NCI-H2196 treated with DMSO at 0.1 percent for 48 hours (cell line): ENCODE results near the gene LUM.
"Not testable (repeated sequence)": the region's sequence is repeated elsewhere in the genome, so short reads cannot be mapped to it uniquely, and the experiment has no call there.

Source experiments
- DNase-seq: peaks from one replicate; lab custom pipeline; 2025; ENCODE audit not compliant: unreplicated experiment; lab: John Stamatoyannopoulos, UW

Gene LUM

DNA sequence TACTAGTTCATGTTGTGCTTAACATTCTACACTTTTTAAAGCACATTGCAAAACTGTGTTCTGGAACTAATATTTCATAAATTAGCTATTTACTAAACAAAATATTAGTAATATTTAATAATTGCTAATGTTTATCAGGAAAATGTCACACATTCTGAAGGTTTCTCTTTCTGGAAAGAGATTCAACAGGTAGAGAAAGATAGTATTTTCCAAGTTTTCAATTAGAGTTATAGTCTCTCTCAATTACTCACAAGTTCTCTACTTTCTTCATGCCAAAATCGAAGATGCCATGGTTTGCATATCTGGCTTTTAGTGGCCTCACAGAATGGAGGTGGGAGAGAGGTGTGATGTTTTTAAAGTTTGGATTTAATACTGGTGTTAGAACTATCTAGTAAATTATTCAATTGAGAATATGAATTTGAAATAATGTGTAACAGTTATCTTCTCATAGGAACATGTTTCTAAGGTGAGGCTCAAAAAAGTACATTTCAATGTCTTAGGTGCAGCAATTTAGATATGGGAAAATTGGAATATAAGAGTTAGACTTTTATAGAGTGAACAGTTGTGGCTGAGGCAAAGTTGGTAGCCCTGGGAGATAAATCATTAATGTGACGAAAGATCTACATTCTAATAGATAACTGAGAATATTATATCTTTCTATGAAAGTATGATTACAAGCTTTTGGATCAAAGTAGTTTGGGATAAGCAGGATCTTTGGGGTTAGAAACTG is 1.5 kb downstream of the LUM start:
- no peak for DNase-seq

DNA sequence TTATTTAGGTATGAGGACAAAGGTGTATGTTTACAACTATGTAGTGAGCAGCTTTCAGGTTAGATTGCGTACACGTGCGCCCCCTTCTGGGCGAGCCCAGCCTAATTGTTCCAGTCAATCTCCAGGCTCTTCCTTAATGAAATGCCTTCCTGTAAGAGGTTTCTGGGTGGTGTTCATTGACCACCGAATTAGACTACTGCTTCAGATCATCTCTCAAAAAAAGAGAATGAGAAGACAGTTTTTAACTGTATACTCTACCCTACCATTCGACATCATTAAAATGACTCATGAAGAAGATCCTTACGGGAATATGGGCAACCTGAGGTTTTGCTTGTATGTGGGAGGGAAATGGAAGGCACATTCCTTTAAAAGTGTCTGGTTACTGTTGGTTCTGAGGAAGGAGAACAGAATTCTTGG is 2.1 kb downstream of the LUM start:
- DNase-seq = no peak

DNA sequence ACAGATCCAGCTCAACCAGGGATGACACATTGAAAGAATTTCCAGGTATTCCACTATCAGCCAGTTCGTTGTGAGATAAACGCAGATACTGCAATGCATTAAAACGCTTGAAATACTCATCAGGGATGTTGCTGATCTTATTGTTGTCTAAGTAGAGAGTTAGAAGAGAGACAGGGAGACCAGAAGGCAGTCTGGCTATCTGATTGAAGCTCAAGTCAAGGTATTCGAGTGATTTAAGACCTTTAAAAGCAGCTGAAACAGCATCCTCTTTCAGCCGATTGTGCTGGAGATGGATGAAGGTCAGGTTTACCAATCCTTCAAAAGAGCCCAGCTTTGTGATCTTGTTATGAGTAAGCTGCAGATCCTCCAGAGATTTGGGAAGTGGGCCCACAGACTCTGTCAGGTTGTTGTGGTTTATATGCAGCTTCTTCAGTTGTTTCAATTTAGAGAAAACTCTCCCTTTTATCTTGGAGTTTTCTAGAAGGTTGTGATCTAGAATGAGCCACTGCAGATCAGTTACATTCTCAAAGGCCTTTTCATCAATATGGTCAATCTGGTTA is 3.0 kb downstream of the LUM start:
- DNase-seq = no peak

DNA sequence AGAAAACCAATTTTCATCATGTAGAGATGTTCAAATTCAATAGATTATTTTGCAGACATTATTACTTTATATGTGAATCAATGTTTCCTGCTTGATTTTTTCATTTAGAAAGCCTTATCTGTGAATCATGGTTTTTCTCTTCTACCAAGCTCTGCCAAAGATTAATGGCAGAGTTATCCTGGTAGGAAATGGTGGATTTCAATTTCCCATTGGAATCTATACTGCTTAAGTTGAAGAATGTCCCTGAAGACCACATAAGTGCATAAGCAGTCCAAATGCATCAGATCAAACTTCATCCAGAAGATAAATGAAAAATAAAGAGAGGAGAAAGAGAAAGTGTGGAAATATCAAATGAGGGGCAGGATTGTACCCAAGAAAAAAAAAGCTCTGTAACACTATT is 5.0 kb downstream of the LUM start:
- DNase-seq = no peak

DNA sequence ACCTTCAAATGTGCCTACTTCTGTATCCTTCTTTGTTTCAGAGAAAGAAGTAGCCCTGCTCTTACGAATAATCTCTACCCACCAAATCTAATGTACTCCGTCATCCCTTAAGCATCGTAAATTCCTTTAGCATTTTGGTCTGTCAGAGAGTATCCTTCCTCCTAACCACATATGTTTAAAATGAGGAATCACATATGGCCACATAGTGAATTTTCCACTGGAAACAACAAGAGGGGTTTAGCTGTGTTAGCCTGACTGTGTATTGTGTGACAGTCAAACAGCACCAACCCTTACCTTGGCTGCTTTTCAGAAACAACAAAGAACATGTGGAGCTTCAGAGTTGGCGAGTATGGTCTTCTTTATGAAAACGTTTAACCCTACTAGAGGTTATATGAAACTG is 5.5 kb downstream of the LUM start:
- no peak for DNase-seq

DNA sequence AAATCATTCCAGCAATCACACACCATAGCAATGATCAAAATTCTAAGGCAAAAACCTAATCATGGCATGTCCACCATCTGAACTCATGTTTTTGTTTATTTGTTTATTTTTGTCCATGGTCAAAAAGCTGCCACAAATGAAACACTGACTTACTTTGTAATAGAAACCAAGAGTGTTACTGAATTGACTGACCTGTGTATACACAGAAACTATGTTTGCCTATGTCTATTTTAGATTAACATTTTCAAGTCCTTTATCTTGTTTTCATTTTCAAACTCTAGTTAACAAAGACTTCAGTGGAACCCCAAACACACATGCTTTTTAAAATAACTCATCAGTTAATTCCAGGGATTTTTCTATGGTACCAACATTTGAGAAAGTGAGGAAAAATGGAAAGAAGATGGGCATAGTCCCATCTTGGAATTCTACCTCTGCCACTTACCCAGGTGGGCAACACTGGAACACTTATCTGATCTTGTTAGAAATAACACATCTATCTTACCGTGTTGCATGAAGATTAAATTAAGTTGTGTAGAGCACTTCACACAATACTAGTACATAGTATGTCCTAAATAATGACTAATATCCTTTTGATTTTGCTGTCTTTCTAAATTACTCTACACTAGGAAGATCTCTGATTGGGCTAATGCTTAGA is 6.4 kb downstream of the LUM start:
- DNase-seq = no peak

DNA sequence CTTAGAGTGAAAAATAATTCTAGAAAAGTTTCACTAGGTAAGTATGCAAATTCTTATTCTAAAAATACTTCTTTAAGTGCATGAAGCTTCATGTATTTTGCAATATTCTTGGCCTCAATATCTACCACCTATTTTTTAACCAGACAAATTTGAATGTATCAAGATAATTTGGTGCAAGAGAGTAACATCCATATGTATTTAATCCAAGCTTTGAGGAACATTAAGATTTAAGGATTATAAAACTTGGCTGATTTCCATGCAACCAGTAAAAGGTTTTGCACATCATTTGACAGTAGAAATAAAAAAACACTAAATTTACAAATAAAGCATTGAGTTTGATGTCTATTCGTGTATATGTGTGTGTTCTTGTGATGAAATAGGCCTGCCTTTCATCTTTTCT is 7.7 kb downstream of the LUM start:
- no peak for DNase-seq

DNA sequence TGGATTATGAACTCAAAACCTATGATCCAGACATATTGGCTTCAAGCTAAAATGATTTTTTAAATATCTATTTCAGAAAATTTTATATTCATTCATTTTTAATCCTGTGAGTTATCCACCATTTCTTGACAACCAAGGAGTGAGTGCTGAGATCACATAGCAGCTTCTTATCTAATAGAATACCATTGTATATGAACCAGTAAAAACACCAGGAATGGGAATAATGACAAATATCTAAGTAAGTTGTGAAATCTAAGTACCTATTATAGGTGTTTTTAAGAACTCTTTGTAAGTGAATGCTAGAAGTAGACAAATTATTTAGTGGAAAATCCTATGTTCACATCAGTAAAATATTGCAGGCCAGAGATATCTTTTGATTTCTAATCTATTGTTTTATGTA is 8.2 kb downstream of the LUM start:
- no peak for DNase-seq

DNA sequence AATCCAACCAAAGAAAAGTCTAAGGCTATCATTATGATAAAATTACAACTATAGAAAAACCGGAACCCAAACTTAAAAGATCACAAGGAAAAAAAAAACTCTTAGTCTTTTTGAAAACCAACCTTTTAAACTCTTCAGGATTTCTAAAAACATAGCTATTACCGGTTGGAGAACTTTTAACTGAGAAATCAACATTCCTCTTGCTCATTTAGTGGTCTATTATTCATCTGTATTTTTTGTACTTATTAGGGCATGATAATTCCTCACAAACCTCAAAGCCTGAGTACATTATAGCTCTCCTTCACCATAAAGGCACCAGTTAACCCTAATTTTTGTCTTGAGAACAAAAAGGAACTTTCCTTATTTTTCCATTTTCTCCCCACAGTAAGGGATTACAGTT is 10.4 kb downstream of the LUM start:
- no peak for DNase-seq

DNA sequence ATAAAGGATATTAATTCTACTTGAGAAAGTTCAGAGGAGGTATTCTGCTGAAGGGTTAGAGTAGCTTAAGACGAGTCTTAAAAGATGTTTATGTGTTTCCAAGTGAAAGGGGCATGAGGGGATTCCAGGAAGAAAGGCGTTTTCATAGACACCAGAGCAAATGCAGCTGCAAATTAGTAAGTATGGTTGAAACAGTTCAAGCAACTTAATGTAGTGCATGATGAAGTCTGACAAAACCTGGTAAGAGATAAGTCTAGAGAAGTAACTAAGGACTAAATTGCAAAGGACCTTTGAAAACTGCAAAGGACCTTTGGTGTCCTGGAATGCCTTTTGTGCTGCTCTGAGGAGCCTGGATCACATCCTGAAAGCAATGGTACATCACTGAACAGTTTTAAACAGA is 11.5 kb downstream of the LUM start:
- DNase-seq = no peak

DNA sequence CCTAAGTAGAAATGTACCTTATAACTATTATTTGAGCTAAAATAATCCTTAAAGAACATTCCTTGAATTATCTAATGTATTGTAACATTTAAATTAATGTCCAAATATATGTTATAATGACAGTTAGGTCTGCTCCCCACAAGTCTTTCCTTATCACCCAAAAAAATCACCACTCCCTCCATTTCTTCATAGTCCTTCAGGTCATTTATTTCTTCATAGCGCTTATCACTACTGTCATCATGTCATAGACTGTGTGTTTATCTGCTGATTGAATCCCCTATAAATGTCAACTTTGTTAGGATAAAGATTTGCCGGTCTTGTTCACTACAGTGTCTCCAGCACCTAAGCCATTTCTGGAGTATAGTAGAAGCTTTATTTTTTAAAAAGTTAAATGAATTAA is 12.0 kb downstream of the LUM start:
- no peak for DNase-seq

DNA sequence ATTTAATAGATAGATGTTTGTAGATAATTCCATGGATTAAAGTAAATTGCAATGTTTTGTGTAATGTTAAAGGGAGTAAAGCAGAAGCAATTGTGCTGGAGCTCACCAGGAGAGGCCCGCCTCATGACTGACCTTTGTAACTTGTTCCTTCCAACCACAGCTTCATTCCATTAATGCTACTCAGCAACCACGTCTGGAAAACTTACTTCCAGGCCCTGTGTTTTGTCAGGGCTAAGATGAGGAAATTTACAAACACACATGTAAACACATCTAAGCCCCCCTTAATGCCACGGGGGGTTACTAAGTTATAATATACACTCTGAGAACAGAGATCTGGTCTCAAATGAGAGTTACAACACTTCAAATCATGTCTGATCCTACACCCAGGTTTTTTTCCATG is 12.4 kb downstream of the LUM start:
- no peak for DNase-seq

DNA sequence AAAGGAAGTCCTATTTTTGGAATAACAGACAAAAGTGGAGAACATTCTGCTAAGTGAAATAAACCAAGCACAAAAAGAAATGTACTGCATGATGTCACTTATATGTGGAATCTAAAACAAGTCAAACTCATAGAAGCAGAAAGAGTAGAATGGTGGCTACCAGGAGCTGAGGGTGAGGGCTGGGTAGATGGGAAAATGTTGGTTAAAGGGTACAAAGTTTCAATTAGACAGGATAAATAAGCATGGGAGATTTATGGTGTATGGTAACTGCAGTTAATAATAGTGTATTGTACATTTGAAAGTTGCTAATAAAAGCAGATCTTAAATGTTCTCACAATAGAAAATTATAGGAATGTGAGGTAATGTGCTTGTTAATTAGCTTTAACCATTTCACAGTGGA is 12.8 kb downstream of the LUM start:
- no peak for DNase-seq

DNA sequence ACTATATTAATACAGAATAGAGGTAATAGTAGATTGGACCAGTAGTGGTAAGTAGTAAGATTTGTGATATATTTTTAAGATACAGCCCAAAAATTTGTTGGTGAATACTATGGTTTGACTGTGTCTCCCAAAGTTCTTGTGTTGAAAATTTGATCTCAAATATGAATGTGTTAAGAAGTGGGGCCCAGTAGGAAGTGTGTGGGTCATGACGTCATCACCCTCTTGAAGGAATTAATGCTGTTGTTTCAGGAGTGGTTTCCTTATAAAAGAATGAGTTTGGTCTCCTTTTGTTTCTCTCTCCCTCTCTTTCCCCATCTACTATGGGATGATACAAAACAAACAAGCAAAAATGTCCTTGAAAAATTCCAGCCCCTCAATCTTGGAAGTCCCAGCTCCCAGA is 16.3 kb downstream of the LUM start:
- DNase-seq = no peak

DNA sequence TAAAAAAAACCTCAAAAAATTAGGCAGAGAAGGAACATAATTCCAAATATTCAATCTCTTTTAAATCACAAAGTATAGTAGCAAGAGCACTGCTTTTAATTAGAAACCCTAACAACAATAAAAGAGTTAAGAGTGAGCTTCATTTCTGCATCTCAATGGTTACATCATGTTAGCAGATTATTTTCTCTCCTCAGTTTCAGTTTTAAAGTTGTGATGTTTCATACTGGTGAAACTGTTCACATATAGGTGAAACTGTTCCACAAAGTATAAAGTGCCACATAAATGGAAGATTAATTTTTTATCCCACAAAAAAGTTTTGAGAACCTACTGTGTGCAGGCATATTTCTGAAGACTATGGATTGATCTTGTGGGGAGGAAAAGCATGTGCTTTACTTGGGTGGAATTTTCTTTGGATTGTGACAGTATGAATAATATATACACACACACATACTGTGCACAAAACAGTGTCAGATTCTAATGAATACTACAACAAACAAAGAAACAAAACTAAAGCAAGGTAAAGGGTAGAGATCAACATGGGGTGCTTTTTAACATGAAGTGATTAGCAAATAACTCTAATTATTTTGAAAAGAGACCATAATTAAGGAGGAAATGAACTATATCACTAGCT is 17.1 kb downstream of the LUM start:
- DNase-seq = no peak

DNA sequence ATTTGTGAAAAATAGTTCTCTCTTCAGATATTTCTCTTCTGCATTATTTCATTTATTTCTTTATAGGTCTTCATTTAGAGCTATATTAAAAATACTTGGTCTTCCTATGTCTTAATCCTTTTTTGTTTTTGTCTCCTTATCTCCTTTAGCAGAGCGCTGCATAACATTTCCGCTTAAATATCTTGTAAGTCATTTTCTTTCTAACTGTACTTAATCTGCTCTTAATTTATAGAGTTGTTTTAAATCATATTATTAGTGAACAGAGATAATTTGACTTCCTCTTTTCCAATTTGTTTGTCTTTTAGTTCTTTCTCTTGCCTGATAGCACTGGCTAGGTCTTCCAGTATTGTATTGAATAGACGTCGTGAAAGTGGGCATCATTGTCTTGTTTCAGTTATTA is 18.0 kb downstream of the LUM start:
- no peak for DNase-seq

DNA sequence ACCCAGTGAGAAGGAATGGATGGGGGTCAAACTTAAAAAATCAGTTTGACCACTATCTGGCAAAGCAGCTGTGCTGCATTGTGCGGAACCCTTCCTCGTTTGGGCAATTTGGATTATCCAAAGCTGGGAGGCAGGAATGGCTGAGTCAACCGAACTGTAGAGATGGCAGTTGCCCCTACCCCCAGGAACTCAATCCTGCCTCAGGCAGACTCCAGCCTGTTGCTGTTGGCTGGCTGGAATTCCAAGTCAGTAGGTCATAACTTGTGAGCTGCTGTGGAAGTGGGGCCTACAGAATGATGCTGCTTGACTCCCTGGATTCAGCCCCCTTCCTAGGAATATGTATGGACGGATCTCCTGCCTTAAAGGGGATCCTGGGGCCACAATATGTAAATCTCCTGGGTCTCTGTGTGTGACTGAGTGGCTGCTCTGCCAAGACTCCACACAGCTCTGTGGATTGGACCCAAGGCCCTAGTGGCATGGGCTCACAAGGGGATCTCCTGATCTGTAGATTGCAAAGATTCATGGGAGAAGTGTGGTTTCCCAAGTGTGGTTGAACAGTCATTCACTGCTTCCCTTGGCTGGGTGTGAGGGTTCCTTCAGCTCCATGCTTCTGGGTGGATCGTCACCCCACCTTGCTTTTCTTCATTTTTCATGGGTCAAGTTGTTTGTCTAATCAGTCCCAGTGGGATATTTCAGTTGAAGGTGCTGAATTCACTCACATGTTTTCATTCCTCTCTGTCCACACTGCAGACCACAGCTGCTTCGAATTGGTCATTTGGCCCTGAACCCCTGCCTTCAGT is 19.2 kb downstream of the LUM start:
- DNase-seq = no peak

DNA sequence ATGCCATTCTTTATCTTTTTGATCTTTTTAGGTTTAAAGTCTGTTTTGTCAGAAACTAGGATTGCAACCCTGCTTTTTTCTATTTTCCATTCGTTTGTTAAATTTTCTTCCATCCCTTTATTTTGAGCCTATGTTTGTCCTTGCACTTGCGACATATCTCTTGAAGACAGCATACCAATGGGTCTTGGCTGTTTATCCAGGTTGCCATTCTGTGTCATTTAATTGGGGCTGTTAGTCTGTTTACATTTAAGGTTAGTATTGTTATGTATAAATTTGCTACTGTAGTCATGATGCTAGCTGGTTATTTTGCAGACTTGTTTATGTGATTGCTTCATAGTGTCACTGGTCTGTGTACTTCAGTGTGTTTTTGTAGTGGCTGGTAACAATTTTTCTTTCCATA is 21.3 kb downstream of the LUM start:
- not testable (repeated sequence) for DNase-seq

DNA sequence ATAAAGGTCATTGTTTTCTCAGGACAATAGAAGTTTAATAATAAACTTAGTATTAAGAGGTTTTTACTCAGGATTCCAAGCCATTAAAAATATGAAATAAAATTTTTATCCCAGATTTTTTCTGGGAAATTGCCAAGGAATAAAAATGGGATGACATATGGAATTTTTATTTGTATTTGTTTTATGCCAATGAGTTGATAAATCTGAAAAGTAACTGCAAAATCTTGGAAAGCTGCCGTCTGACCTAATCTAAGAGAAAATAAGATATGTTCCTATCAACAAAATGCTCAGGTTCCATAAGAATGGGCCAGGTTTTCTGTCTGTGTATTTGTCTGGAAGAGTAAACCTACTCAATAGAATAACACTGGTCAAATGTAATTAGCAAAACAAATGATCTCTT is 31.3 kb downstream of the LUM start:
- no peak for DNase-seq

DNA sequence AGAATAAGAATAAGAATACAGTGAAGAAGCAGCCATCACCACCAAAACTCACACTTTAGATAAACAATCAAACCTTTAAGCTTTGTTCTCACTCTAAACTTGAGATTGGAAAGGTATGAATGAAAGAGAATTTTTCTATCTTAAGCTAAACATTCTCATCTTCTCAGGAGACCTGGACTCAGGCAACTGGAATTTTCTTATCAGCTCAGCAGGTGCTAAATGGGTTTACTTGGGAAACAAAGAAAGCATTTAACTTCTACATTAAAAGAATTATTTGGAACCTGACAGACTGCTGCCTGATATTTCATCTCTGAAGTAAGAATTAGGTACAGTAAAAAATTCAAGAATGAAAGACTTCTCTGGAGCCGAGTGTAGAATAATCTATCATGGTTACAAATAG is 32.8 kb downstream of the LUM start:
- DNase-seq = no peak

DNA sequence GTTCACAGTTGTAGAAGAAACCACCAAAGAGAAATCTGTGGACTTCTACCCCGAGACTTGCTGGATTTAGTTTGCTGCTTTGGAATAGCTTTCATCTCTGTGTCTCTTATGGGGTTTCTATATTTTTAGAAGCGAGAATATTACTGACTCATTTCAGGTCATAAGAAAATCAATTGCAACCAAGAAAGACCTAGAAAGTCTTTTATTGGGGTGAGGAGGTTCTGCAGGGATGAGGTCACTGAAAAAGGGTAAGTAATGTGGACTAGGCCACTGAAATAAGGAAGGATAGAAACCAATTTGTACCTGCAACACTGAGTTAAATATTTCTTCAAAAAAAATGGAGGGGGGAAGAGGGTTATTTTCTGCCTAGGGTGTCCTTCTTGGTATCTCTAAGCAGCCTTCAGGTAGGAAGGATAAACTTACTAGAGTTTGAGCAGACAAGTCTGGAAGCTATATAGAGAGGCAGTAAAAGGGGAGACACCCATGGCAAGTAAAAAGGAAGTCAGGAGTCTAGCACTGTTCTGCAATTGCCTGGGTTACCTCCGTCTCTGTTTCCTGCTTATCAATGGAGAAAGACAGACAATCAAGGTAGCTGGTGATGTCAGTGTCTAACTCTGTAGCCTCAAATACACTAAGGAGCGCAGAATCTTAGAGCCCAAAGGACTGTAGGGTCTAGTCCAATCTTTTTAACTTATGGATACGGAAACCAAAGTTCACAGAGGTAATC is 33.9 kb downstream of the LUM start:
- no peak for DNase-seq
